Measurements from ENCODE around the gene FGA. TPM values are rescaled to one million over a fixed set of nuclear protein-coding genes. Genes with fewer than 3 reads are reported as not detected.

The FGA gene
- total RNA-seq, 1 experiment from 2014 or later = not detected

- Histone ChIP-seq H3K36me3 (ENCODE audit: insufficient read depth, low read length, poor library complexity, severe bottlenecking) (no peaks in the 10 kb centered on the region), H3K27me3 (replicated peaks; ENCODE audit: insufficient read depth, low read depth, low read length, poor library complexity) (no peaks in the 10 kb centered on the region), H3K4me1 (ENCODE audit: insufficient read depth, low read length, poor library complexity, severe bottlenecking) (no peaks in the 10 kb centered on the region), H3K4me3 (ENCODE audit: low read depth, low read length, poor library complexity, severe bottlenecking) (no peak overlapping the region), H3K9me3 (ENCODE audit: low read depth, low read length, poor library complexity, severe bottlenecking) (no peaks in the 10 kb centered on the region), H3K27ac (ENCODE audit: low read depth, low read length, poor library complexity, severe bottlenecking) (no peak overlapping the region)
- ChIA-PET POLR2A (ENCODE audit: low non-redundant PET) (no interaction called here), CTCF (interaction anchor here (2.5 kb wide), 1 partner anchor 58 kb away, joined by 38 read pairs; no protein-coding TSS in a partner anchor)
- no peak for TF ChIP-seq CTCF (conservative IDR thresholded peaks at IDR 0.05; ENCODE audit: low read depth, low read length)
- TF ChIP-seq EZH2 (IDR thresholded peaks at IDR 0.05; ENCODE audit: borderline replicate concordance, low read depth, low read length, poor library complexity, severe bottlenecking) = no peak
- DNase-seq (ENCODE audit: low spot score) = no peak
- no TSS peak for BruUV-seq (replicated peaks)
- intact Hi-C loops (cut with micrococcal nuclease; ENCODE audit: unreplicated experiment) = no loop called here
Measured at GRCh38 chr4:154560419-154560801, 30.1 kb downstream of the FGA start.

- intact Hi-C loops (cut with micrococcal nuclease; ENCODE audit: unreplicated experiment) = loop anchor here (1.0 to 5.0 kb wide), 3 partner anchors 63 to 813 kb away; no protein-coding TSS in a partner anchor
- no TSS peak for BruUV-seq (replicated peaks)
- CTCF ChIA-PET = interaction anchor here (0.5 to 2.5 kb wide), 5 partner anchors 59 to 66 kb away, joined by 3 to 38 read pairs (median 4); no protein-coding TSS in a partner anchor
Measured at GRCh38 chr4:154559494-154560418, 30.8 kb downstream of the FGA start.

GRCh38 chr4:154559141-154559493, 31.4 kb downstream of the FGA start:
- TF ChIP-seq CTCF (conservative IDR thresholded peaks at IDR 0.05; ENCODE audit: low read depth, low read length) (no peak), EZH2 (IDR thresholded peaks at IDR 0.05; ENCODE audit: borderline replicate concordance, low read depth, low read length, poor library complexity, severe bottlenecking) (no peak)
- POLR2A ChIA-PET (ENCODE audit: low non-redundant PET) = no interaction called here

More at GRCh38 chr4:154559494-154560418, 30.8 kb downstream of the FGA start:
- Histone ChIP-seq H3K4me3 (ENCODE audit: low read depth, low read length, poor library complexity, severe bottlenecking) (no peak overlapping the region), H3K4me1 (ENCODE audit: insufficient read depth, low read length, poor library complexity, severe bottlenecking) (no peaks in the 10 kb centered on the region), H3K27me3 (replicated peaks; ENCODE audit: insufficient read depth, low read depth, low read length, poor library complexity) (no peaks in the 10 kb centered on the region), H3K27ac (ENCODE audit: low read depth, low read length, poor library complexity, severe bottlenecking) (no peak overlapping the region), H3K36me3 (ENCODE audit: insufficient read depth, low read length, poor library complexity, severe bottlenecking) (no peaks in the 10 kb centered on the region), H3K9me3 (ENCODE audit: low read depth, low read length, poor library complexity, severe bottlenecking) (no peaks in the 10 kb centered on the region)
- peak; percentile 70 for DNase-seq (ENCODE audit: low spot score)
- TF ChIP-seq CTCF (conservative IDR thresholded peaks at IDR 0.05; ENCODE audit: low read depth, low read length) (peak; percentile 68), EZH2 (IDR thresholded peaks at IDR 0.05; ENCODE audit: borderline replicate concordance, low read depth, low read length, poor library complexity, severe bottlenecking) (no peak)
- POLR2A ChIA-PET (ENCODE audit: low non-redundant PET) = no interaction called here

More at GRCh38 chr4:154559141-154559493, 31.4 kb downstream of the FGA start:
- H3K27me3 ChIP-seq (replicated peaks; ENCODE audit: insufficient read depth, low read depth, low read length, poor library complexity) = no peaks in the 10 kb centered on the region
- H3K4me1 ChIP-seq (ENCODE audit: insufficient read depth, low read length, poor library complexity, severe bottlenecking) = no peaks in the 10 kb centered on the region
- no peaks in the 10 kb centered on the region for H3K36me3 ChIP-seq (ENCODE audit: insufficient read depth, low read length, poor library complexity, severe bottlenecking)
- CTCF ChIA-PET = interaction anchor here (0.5 to 2.5 kb wide), 6 partner anchors 10 to 67 kb away, joined by 3 to 38 read pairs (median 4); no protein-coding TSS in a partner anchor
- no TSS peak for BruUV-seq (replicated peaks)
- DNase-seq (ENCODE audit: low spot score) = no peak
- H3K27ac ChIP-seq (ENCODE audit: low read depth, low read length, poor library complexity, severe bottlenecking) = no peak overlapping the region
- no peak overlapping the region for H3K4me3 ChIP-seq (ENCODE audit: low read depth, low read length, poor library complexity, severe bottlenecking)
- no peaks in the 10 kb centered on the region for H3K9me3 ChIP-seq (ENCODE audit: low read depth, low read length, poor library complexity, severe bottlenecking)
- intact Hi-C loops (cut with micrococcal nuclease; ENCODE audit: unreplicated experiment) = loop anchor here (1.0 to 5.0 kb wide), 3 partner anchors 63 to 813 kb away; no protein-coding TSS in a partner anchor

Measured in A673 (cell line).